SH-SY5Y (cell line): ENCODE data around the gene C6orf15.

Experiments
- GATA2 ChIP-seq: IDR thresholded peaks from 2 replicates; pipeline ENCODE4 v1.6.1; 2011; ENCODE audit warnings: mild to moderate bottlenecking, low read depth, low read length
- GATA3 ChIP-seq: IDR thresholded peaks from 2 replicates; pipeline ENCODE4 v1.6.1; 2011; ENCODE audit warnings: low read depth, mild to moderate bottlenecking, low read length, moderate library complexity

DNA sequence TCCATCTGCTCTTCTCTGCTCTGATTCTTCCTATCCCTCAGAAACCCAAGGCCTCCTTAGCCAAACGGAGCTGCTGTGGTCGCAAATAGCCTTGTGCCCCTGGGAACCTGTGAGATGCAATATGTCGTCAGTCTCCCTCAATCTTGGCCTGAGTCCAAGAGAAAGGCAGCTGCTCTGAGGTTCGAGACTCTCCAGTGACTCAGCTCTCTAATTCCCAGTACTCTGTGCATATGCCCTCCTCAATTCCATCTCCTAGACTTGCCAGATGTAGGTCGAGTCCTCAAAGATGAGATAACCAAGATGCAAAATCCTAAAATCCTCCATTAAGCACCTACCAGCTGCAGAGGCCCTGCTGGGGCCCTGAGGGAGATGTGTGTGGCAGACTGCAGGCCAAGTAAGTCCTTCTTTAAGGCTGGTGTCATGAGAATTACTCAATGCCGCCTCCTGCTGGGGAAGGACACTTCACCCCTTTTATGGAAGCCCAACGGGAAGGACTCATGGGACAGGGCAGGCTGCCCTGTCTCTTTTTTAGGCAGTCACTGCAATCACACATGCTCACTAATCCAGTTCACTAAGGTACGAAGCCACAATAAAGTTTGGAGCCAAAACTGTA is 28.5 kb downstream of the C6orf15 start:
- no peak for TF ChIP-seq GATA2
- TF ChIP-seq GATA3, result no peak
